ENCODE measurements around the gene EGLN2.
"Not testable (repeated sequence)": the region's sequence is repeated elsewhere in the genome, so short reads cannot be mapped to it uniquely, and the experiment has no call there.

The EGLN2 gene

DNA sequence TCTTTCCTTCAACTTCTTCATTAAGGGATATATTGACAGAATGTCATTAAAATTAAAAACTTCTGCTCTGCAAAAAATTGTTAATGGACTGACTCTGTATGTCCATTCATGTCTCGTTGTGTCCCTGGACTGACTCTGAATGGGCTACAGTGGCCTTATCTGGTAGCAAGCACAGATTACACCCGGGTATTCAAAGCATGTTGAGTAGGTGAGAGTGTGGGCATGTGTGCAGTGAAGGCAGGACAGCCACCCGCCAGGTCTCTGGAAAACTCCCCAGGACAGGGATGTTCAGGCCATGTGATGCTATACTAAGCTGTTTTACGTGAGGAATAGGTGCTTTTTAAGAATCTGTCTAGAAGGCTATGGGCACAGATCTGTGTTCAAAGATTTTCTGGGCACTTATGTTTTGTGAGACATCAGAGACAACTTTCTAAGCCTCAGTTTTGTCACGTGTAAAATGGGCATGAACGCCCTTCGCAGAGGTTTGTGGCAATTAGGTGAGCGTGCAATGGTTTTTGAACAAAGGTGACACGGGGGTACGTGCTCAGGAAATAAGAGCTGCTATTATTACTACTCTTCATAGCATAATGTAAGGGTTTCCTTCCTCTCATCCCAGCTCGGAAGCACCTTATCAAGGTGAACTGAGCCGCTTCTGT lies 44.1 kb downstream of the EGLN2 start:
- DNase-seq (ENCODE audit: low read depth in 2 of 2) = not testable (repeated sequence)

DNA sequence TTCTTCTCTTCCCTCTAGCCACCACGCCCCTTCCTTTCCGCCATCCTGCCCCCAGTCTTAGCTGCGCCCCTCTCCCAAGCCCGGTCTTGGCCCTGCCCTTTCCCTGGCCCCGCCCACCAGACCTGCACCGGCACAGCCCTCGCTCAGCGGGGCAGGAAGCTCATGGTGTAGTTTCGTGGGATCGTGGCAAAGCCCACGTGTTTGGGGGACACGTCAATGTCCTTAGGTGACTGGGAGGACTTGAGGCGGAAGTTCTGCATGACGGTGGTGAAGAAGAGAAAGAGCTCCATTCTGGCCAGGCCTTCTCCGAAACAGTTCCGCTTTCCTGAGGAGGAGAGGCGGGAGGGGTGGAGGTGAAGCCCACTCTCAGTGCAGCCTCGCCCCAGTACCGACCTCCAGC lies 44.7 kb downstream of the EGLN2 start:
- DNase-seq (ENCODE audit: low read depth in 2 of 2) = peak; percentile 53

DNA sequence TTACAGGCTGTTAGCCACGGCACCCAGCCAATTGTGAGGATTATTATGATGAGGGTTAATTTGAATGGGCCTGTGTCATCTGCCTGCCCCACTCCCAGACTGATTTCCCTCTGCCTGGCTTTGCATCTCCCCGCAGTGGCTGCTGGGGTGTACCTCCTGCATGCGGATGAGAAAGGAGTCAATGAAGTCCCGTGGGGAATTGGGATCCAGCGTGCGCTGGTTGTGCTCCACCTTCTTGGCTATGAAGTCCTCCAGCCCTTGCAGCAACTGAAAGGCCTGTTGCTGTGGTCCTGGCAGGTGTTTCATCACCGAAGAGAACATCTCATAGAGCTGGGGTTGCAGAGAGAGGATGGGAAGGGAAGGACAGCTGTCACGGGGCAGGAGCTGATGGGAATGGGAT lies 47.7 kb downstream of the EGLN2 start:
- DNase-seq (ENCODE audit: low read depth in 2 of 2) = not testable (repeated sequence)

DNA sequence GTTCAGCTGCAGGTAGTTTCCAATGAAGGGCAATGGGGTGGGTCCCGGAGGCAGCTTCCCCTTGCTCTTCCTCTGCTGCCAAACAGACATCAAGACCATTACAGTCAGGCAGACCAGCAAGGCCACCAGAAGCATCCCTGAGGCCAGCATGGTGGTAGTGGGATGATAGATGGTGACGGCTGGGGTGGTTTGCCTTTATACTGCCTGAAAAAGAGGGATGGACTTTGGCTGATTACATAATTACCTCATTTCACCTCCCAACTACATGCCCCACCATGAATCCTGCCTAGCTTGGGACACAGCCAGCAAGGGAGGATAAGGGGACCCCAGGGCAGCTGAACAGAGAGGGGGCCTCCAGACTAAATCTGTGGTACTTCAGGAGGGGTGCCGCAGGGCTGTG lies 51.3 kb downstream of the EGLN2 start, which contains the start of gene CYP2A6:
TSS of gene CYP2A6 (minus strand) at position 171 of the 400 bp plus-strand sequence. CDS start at position 150, 21 bp downstream.
- not testable (repeated sequence) for DNase-seq (ENCODE audit: low read depth in 2 of 2)

DNA sequence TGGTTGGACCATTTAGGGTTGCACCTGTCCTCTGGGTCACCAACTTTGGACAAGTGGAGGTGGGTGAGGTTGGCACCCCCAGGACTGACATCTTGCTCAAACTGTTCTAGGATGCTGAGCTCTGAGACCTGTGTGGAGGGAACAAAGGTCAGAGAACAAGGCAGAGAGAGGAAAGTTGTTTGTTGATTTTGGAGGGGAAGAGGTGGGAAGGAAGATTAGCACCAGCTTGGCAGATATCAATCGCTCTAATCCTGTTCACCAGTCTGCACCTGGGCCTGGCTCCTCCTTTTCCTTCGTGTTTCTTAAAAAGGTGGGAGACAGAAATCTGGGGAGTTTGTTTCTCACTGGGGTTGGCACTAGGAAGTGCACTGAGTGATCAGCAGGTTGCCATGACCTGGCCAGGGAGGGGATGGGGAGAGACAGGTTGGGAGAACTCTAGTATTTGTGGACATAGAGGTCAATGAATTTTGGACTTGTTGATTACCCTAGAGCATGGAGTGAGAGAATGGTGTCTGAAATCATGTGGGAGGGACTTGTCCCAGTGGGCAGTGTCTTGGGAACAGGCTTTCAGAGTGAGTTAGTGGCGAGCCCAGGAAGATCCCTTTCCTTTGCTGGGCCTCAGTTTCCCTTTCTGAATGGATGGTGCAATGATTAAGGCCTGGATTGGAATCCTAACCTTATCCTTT lies 53.6 kb downstream of the EGLN2 start:
- not testable (repeated sequence) for DNase-seq (ENCODE audit: low read depth in 2 of 2)
